ENCODE measurements around the gene CLHC1. TPM values are rescaled to one million over a fixed set of nuclear protein-coding genes. Genes with fewer than 3 reads are reported as not detected.

The CLHC1 gene
- polyA plus RNA-seq, 1 donor: 14.7 TPM

DNA sequence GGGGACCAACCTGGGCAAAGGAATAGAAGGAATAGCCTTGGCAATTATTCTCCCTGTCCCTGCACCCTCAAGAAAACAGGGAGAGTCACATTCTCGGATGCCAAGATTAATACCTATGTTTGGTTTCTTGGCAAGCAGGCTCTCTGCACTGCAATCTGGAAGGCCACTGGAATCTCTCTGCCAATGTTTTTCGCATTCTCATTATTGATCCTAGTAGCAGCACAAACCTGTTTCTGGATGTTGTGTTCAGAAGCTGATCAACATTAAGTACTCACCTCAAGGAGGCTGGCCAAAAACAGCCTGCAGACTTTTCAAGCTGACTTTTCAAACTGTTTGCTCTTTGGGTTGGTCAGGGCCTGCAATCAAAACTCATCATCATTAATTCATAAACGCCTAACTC is 62.2 kb downstream of the CLHC1 start:
- no peak for DNase-seq (ENCODE audit: low read depth)

DNA sequence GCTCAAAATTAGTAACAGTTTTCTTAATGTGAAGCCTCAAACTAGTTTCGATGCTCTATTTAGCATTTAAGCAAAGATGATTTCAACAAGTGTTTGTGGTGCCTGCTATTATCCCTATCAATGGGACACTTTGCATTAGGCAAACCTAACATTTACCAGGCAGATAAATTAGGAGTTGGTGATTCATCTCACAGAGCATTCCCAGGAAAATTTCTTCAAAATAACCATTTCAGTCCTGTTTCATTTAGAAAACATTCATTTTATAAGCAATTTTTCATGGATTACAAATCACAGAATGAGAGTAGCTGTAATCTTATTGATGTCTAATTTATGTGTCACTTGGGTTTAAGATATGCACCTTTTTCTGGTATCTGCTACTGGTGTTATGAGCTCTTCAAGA is 62.7 kb downstream of the CLHC1 start:
- no peak for DNase-seq (ENCODE audit: low read depth)

DNA sequence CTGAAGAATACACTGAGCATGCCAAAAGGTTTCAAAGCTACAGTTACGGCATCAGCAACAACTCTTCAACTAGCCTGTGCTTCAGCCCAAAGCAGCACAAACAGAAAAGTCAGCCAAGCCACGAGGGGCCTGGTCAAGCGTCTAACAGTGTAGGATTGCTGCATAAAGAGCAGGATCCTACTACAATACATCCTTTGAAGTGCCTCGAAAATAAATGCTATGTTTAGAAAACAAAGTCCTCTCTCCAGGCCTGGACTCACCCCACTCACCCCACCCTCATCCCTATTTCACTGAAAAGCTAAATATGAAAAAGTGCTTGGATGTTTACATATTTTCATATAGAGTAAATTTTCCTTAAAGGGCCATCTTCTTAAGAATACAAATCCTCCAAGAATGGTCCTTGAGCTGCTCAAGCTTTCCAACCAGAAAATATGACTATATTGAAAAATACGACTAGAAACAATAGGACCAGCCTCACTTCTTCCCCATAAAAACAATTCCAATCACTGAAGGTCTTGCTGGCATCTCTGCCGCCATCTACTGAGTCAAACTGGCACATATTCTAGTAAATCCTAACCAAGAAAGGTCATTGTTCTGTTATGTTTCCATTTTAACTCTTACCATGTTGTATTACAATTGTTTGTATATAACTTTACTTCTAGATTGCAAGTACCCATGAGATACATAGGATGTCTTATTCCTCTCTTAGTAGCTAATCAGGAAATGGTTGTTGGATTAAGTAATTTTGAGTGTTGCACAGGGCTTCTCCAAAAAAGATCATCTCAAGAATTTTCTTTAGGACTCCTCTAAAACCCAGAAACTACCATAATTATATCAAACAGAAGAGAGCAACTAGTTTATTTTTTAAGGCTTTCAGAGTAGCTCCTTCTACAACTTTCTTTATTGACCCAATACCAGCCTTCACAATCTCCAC is 63.6 kb downstream of the CLHC1 start:
- no peak for DNase-seq (ENCODE audit: low read depth)

DNA sequence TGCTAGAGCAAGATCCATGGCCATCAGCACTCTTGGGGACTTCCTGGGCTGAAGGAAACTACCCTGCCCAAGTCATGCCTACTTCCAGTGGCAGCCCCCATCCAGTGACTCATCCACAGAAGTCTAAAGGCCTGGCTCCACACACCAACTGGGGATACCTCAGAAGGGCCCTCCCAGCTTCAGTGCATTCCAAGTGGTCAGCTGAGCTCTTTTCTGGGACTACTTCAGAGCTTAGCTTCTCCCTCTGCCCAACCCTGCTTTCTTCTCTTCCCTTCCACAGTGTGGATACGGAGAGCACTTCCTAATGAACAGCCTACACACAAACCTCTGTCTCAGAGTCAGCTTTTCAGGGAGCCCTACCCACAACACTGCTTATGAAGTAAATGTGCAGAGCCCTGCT is 66.5 kb downstream of the CLHC1 start:
- DNase-seq (ENCODE audit: low read depth): no peak

DNA sequence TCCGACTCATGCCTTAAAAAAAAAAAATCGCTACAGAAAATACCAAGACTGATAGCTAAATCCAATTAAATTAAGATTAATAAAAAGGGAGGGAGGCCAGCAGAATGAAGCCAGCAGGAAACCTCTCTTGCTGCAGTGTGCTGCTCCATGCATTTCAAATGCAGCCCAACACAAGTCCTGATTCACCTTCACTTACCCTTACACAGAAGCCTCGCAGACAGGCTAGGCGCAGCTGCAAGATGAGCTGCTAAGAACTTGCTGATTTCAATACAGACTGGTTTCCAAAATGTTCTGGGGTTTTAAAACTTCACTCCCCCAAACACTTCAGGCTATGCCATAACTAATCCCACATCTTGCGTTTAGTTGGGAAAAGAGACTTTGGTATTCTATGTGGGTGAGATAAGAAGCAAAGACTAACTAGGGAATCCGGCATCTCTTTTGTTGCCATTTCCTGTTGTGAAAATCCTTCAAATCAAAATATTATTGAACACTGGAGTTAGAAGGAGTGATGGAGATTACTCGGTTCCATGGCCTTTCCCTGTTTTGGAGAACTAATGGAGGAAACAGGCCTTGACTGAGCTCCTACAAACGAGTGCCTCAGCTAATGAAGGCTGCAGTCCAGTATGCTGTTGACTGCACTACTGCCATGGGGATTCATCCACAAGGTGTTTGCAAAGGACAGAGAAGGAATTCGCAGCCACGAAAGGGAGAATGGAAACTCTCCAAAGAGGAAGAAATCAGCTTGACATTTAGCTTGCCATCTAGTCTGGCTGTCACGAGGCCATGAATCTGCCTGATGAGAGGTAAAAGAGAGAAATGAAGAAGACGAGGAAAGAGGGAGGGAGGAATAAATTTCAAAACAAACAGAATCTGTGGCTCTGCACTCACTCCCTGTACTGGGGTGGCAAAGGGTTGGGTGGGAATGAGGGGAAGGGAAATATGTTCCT is 67.3 kb downstream of the CLHC1 start:
- no peak for DNase-seq (ENCODE audit: low read depth)

DNA sequence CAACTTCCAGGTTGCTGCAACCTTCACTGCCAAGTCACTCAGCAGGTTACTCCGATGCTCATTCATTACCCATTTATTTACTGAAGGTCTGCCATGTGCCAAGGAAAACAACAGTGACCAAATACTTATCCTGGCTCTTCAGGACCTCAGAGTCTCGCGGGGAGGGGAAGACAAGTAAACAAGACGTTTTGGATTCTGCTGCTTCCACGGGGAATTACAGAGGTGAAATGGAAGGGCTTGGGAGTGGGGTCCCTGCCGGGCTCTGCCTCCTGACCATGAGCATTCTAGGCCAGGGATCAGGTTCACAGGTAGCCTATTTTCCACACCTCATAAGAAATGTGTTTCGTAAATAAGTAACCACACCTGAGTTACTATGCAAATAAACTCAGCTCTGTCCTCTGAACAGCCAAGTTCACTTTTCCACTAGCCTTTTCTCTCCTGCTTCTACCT is 68.1 kb downstream of the CLHC1 start:
- DNase-seq (ENCODE audit: low read depth): no peak

DNA sequence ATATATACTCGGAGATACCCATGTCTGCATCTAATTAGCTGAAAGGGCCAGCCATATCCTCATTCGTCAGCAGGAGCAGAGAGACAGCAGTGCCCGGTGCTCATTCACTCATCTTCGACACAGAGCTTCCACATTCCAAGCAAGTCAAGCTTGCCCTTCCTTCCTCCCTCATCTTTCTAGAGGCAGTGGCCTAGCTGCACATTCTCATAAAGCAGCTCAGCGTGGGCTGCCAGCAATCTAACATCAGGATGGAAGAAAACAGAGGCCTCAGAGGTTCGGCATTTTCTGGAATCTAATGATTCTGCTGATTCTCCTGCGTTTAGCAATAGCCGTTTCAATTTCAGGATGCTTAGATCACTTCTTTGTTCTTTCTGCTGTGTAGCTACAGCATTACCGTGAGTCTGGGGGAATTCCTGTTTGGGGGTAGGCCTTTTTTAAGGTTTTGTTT is 68.8 kb downstream of the CLHC1 start:
- DNase-seq (ENCODE audit: low read depth): no peak

DNA sequence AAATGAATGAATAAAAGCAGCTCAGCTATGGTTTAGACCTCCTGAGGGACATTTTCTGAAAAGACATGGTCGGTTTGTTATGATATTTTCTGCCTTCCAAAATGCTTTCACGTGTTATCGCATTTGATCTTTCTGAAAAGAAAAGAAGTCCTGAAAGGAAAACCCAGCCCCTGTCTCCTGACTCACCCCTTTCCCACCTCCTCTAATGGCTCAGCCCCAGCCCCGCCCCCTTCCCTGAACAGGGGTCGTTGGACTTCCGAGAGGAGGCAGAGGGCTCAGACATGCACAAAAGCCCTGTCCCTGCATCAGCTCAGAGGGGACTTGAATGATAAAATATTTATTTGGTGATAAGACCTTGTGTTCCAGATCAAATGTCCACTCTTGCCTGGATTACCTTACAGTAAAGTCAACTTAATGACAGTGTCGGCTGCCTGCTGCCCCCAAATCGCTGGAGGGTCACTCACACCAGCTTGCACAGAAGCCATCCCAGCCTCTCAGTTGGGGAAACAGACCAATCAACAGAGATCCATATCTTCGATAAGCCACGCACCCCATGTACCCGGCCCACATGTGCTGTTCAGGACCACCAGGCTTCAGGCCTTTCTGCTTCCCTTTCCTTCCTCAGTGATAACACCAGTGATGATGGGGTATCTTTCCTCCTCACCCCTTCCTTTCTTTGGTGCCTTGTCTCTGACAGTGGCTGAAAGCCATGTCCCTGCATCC is 69.6 kb downstream of the CLHC1 start:
- no peak for DNase-seq (ENCODE audit: low read depth)

DNA sequence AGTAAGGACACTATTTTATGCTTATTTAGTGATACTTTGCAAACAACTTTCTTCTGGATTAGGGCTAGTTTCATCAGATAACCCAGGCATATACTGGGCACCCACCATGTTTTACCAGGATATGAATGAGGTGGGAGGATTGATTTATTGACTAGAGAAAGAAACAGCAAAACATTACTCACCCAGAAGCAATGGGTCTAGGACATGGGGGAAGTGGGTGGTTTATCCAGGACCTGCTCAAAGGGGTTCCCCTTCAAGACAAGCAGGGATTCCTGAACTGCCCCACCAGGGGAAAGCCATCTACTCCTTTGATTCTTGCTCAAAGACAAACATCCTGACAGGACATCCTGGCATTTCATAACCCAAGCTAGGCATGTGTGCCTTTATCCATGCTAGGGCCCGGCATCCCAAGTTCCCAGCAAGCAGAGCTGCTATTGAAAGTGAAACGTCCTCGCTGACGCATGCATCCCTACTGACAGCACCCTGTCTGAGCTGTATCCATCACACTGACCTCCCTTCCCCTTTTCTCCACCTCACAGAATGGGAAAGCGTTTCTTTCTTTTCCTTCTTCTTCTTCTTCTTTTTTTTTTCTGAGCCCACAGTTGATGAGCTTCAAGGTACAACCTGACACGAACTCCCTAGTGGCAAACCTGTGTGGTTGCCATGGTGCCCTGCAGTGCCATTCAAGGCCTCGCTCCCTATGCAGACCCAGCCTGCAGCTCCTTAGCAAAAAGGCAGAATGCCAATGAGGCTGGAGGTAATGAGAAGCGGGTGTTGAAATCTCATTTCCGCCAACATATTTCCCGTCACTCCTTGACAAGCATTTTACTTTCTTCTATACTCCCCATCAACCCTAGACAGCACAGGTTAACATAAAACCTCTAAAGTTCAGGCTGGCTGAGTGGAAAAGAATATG is 70.5 kb downstream of the CLHC1 start:
- no peak for DNase-seq (ENCODE audit: low read depth)

DNA sequence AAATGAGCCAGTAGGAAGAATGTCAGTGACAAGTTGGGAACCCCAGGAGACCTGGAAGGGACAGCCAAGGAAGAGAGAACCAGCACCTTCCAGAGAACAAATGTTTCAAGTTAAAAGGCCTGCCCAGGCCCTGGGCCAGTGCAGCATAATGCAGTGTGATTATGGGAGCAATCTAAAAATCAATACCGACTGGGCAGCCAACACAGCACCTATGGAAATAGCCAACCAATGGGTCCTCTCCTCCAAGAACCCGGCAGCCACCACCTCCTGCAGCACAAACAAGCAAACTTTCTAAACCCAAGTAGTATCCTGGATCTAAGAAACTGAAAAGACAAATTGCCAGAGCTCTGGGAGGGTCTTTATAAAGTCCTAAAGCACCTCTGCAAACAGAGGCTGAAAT is 71.7 kb downstream of the CLHC1 start:
- no peak for DNase-seq (ENCODE audit: low read depth)

DNA sequence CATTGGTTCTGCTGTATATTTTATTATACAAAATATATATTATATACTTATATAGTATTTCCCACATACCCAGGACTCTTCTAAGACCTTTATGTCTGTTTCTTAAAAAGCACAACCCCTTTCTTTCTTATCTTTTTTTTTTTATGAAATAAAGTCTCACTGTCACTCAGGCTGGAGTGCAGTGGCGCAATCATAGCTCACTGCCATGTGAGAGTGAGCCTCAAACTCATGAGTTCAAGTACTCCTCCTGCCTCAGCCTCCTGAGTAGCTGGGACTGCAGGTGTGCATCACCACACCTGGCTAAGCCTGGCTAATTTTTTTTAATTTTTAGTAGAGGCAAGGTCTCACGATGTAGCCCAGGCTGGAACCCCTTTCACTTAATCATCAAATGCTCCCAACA is 72.3 kb downstream of the CLHC1 start:
- DNase-seq (ENCODE audit: low read depth): no peak

DNA sequence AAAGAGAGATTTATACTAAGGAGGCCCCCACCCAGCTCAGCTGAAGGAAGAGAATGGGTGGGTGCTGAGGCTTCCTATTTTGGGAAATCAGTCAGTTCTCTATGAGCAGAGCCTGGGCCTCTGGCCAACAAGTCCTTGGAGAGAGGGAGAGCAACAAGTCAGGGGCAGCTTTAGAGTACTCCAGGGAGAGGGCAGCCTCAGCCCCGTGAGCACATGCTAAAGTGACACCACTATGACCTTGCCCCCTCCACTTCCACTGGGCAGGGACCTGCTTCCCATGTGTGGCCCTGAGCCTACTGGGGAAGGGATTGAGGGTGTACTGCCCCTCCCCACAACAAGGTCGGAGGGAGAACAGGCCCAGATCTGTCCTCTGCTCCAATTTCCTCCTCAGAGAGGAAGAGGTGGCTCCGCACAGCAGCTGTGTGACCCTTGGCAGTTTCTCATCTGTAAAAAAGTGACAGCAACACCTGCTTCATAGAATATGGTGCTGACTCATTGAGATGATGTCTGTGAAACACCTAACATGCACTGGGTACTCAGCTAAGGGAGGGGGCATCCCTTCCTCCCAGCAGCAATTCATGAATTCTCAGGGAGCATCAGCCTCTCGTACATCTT is 72.9 kb downstream of the CLHC1 start:
- DNase-seq (ENCODE audit: low read depth): no peak

DNA sequence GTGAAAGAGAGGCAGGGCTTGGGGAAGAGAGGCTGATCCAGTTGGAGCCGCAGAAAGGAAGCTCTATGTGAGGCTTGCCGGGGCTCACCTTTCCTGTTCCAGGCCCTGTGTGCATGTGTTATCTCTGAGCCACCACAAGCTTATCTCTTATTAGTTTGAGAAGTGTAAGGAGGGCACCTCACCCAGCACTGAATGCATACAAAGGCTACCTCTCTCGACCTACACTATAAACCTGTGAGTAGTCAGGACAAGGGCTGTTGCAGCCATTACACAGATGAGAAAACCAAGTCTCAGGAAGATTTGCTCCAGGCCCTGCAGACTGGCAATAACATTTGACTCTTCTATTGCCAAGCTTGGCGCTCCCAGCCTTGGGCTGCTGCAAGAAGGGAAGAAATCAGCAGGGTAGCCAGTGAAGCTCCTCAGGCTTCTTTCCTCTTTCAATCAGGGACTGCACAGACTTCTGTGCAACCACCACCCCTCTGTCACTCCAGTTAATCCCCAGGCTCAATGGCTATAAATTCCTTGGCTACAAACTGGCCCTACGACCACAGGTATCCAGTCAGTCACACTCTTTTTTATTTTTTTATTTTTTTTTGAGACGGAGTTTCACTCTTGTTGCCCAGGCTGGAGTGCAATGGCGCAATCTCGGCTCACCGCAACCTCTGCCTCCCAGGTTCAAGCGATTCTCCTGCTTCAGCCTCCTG is 73.8 kb downstream of the CLHC1 start:
- no peak for DNase-seq (ENCODE audit: low read depth)

DNA sequence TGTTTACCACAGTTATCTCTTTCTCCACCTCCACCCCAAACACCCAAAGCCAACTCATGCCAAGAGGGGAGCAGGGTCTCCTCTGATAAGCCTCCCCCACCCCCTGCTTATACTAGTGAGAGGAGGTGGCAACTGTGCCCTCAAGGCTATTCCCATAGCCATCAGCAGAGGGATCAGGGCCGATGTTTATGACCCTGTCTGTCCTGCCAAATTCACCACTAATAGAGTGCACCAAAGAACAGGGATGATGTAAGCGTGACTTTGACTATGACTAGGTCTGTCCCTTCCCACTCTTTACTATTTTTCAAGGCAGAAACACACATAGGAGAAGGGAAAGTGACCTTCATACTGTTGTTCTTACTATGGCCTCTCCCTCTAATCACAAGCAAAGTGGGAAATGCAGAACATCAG is 74.6 kb downstream of the CLHC1 start:
- DNase-seq (ENCODE audit: low read depth): no peak

DNA sequence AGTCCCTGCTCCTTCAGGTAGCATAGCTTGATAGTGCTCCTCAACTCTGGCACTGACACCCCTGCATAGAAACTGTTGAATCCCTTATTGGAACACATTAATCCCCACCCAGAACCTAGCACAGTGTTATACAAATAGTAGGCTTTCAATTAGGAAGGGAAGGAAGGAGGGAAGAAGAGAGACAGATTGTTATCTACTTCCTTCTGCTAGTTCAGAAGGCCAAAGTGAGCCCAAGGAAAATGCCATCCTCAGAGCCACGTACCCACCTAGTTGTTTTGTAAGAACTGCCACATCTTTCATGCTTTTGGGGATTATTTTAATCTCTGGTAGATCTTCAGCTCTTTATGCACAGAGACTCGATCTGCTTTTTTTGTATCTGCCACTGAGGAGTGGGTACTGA is 75.1 kb downstream of the CLHC1 start:
- DNase-seq (ENCODE audit: low read depth): no peak

DNA sequence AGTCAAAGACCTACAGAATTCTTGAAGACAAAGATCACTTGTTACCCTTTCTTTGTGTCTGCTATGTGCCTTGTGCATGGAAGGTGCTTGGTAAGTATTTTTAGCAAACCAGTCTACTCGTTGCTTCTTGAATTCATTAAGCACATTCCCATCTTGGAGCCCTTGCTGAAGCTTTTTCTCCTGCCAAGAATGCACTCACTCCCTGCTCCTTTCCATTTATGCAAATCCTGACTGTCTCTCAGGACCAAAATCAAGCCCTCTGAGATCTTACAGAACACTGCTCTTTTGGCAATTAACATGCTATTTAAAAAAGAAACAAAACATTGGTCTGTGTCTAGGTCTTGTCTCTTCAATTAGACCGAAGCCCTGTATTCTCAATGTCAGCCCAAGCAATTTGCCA is 75.8 kb downstream of the CLHC1 start:
- no peak for DNase-seq (ENCODE audit: low read depth)

DNA sequence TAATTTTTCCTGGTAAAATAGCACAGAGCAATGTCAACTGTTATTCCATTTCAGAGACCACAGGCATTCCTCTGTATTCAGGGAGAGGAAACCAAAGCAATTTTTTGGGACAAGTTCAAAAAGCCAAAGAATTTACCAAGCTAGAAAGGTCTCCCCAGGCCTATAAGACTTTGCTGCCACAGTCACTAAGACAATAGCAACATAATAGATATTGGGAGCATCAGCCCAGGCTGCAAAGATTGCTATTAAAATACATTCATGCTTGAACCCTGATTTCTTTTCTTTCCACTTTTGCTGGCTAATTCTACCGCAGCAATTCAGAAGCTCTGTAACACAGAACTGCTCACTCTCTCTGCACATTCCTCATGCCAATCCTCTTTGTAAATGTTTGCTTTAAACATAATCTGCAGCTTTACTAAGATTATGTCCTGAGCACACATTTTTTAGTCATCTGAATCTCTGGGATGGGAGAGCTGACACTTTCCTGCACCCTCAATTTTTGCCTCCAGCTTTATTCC is 76.3 kb downstream of the CLHC1 start:
- DNase-seq (ENCODE audit: low read depth): no peak

DNA sequence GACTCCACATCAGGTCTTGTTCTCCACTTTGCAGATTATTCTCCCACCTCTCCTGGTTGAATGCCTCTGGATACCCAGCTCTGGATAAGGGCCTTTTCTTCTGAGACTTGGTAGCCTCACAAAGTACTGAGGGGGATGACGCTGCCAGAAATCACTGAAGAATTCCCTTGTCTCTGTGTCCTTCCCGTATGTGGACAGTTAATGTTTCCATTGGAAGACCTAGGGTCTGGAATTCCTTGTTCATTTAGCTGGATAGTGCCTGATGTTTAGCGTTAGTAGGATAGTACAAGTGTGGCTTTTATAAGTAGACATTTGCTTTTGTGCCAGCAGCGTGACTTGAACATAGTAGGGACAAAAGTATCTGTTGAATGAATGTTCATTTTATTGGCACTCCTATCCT is 76.9 kb downstream of the CLHC1 start:
- no peak for DNase-seq (ENCODE audit: low read depth)

DNA sequence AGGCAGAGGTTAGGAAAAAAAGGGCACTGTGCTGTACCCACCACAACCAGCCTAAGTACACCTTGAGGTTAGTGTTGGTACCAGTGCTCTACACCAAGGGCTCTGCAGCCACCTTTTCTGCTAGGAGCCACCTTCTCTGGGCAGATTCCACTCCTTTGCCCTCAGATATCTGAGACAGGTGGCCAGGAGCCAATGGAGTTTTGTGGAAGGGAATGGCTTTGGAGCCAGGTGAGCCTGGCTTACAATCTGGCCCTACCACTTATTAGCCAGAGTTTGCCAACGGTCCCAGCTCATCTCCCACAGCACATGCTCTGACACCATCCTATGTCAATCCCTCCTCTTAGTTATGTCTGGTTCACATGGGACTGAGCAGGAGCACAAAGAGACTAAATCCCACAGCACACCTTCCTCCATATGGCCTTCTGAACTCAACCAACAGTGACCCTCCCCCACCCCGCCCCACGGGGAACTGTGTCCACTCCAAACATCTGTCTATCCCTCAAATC is 77.5 kb downstream of the CLHC1 start:
- DNase-seq (ENCODE audit: low read depth): no peak
